DMS114 treated with DMSO at 0.1 percent for 48 hours (cell line): Measurements from ENCODE around the gene SLC1A3.

Experiments
- DNase-seq: peaks from one replicate; lab custom pipeline; 2025; ENCODE audit not compliant: unreplicated experiment; lab: John Stamatoyannopoulos, UW

The SLC1A3 gene

GRCh38 chr5:36654564-36654963 lies 48.2 kb downstream of the SLC1A3 start:
- no peak for DNase-seq

DNA sequence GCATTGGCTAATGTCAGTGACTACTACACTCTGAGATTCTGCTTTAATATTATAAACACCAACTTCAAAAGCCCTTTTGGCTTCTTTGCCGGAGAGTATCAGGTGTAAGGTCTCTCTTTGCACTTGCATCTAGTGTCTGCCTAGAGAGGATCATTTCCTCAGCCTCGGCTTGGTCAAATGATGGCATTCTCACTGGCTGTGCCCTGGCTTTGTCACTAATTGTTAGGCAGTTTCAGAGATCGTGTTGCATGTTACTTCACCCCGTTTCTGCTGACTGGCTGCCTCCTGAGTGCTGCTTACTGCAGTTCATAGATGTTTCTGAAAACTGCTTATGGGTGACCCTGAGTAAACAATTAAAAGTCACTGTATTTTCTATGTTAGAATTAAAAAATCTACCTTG lies 48.8 kb downstream of the SLC1A3 start:
- DNase-seq, result no peak

DNA sequence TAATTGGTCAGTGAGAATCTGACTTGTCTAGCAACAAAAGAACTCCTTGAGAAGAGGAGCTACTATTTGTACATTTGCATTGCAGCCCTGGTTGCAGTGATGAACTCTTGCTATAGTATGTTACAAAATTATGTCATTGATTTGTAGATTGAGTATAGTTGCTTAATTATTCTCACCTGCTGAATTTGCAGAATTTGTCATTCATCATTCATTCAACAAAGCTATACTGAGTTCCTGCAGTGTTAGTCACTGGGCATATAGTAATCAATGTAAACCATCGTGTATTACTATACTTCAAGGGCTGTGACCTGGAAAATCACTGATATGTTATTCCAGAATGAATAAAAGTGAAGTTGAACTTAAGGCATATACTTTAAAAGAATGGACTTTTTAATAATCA lies 50.1 kb downstream of the SLC1A3 start:
- DNase-seq, result no peak

DNA sequence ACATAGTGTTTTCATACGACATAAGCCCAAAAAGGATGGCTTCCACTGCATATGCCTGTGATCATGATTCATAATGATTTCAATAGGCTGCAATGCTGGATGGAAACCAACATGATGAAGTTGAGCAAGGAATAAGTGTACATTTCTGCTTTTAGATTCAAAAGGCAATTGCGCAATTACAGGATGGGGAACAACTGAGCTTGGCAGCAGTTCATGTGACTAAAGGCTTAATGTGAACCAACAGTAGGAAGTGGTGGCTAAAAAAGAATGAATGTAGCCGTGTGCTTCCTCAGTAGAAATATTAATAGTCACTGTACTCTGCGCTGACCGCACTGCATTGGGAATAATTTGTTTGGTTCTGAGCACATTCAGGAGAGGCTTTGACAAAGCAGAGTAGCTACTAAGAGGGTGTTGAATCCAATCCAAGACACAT lies 51.2 kb downstream of the SLC1A3 start:
- no peak for DNase-seq

- DNase-seq, result no peak
Measured at GRCh38 chr5:36658038-36658756, 51.8 kb downstream of the SLC1A3 start.

GRCh38 chr5:36659411-36659810 lies 53.0 kb downstream of the SLC1A3 start:
- no peak for DNase-seq

GRCh38 chr5:36660397-36661049 lies 54.1 kb downstream of the SLC1A3 start:
- DNase-seq, result no peak

- DNase-seq, result no peak
Measured at GRCh38 chr5:36661456-36662220, 55.2 kb downstream of the SLC1A3 start.

DNA sequence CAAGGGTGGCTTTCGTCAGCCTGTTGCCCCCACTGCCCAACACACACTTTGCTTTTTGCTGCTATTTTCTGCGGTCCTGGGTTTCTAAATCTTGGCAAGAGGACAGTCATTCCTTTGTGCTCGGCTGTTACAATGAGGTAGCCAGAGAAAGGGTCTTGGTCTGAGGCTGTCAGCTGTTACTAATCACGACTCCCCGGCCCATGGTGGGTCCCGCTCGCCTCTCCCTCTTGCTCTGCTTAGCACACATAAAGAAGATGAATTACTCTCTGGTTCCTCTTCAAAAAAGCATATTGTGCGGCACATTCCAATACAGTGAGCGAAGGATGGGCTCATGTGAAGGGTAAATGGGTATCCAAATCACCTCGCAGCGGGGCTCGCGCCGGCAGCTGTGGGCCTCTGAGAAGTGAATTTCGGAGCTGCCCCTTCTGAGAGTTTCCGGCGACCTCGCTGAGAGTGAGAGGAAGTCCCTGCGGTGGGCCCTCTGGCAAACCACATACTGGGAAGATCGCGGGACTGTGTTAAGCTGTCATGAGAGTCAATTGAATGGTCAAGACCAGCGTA lies 56.0 kb downstream of the SLC1A3 start:
- no peak for DNase-seq

DNA sequence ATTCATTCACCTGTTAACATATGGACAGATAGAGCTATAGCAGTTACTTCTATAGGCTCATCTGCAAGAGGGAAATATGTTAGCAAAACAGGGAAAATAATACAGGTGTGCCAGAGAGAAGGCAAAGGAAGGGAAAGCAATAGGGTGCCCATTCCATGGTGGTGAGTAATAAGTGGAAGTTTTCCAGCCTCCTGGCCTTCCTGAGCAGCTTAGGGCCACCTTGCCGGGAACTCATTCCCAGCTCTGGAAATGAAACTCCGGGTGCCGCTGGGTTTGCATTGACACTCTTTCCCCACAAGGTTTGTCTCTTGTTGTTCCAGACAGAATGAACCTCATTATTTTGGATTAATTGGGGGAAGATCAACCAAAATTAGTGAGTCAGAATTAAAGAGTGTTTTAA lies 58.4 kb downstream of the SLC1A3 start:
- DNase-seq, result no peak

GRCh38 chr5:36665628-36666027 lies 59.2 kb downstream of the SLC1A3 start:
- DNase-seq, result no peak

DNA sequence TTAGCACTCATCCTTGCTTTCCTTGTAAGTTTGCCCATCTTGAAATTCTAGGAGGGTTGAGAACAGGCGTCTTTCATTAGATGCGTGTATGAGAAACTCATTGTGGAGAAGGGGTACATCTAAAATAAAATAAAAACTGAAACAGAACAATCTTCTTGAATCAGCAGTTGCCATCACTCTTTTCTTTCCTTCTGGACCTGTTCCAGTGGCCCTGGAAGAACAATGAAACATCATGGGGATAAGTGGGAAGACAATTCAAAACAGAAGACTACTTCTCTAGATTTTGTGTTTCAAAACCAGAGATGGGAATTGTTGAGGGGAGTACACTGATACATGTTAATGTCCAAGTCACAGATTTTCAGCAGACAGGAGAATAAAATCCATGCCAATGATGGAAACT lies 59.9 kb downstream of the SLC1A3 start:
- no peak for DNase-seq

GRCh38 chr5:36666986-36667385 lies 60.6 kb downstream of the SLC1A3 start:
- DNase-seq, result no peak

GRCh38 chr5:36667824-36668223 lies 61.4 kb downstream of the SLC1A3 start:
- no peak for DNase-seq

DNA sequence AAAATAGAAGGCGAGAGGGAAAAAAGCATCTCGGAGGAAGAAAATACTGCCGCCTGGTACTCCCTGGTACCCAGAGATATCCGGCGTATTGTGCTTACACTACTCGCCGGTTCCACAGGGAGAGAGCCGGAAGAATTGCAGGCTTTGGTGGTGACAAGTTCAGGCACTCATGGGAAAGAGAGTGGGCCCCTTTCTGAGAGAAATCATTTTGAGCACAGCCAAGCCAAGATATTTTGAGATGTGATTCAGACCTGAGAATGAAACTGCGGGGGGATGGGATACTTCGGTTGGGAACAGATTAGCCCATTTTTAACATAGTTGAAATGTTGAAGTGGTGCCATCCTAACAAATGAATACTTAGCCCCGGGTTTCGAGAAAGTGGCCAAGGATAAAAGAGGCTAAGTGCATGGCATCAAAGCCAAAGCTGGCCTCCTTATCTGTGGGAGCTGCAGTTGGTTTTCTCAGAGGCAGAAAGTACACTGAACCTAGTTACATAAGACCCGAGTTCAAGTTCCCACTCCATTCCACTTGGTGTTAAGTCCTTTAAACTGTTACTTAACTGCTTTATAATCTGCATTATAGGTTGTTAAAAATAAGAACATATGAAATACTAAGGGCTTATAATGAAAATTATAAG lies 62.7 kb downstream of the SLC1A3 start:
- no peak for DNase-seq

- no peak for DNase-seq
Measured at GRCh38 chr5:36670548-36670947, 64.1 kb downstream of the SLC1A3 start.

GRCh38 chr5:36675282-36675681 lies 68.9 kb downstream of the SLC1A3 start:
- no peak for DNase-seq

DNA sequence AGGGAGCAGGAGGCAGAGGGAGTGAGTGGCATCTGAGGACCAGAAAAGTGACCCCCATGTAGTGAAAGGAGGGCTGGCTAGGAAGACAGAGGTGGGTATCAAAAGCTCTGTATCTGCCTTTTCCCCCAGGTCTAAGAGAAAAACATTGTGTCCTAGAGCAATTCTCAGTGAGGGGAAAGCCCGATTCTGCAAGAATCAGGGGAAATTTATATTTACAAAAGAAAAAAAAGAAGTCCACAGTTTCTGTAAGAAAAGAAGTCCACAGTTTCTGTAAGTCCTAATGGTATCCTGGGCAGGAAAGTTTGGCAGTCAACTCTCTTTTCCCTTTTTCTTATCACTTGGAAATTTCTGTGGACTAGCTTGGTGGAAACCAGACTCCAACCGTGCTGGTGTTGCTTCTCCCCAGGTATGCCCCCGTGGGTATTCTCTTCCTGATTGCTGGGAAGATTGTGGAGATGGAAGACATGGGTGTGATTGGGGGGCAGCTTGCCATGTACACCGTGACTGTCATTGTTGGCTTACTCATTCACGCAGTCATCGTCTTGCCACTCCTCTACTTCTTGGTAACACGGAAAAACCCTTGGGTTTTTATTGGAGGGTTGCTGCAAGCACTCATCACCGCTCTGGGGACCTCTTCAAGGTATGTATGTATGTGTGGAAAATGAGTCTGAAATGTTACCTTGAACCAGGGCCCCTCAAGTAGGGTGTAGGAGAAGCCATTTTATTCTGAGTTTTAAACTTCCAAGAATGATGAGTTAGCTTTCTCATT lies 73.0 kb downstream of the SLC1A3 start:
- DNase-seq, result no peak

GRCh38 chr5:36680066-36680465 lies 73.7 kb downstream of the SLC1A3 start:
- DNase-seq, result no peak

GRCh38 chr5:36681711-36682110 lies 75.3 kb downstream of the SLC1A3 start:
- no peak for DNase-seq

- no peak for DNase-seq
Measured at GRCh38 chr5:36682499-36682898, 76.1 kb downstream of the SLC1A3 start.
